Smooth muscle cell (in vitro differentiated cells): ENCODE results near the gene INSM1. TPM values are rescaled to one million over a fixed set of nuclear protein-coding genes. Genes with fewer than 3 reads are reported as not detected.

ENCODE experiments used
- DNase-seq: peaks from one replicate; lab custom pipeline; 2025; ENCODE audit not compliant: unreplicated experiment; lab: John Stamatoyannopoulos, UW
- H2AFZ ChIP-seq: fragments of 200-600 bp; sonication (generic); 2 replicates; pipeline ENCODE4 v1.6.0; 2016; ENCODE audit warnings: antibody characterized with exemption, low read depth, mild to moderate bottlenecking
- H3F3A ChIP-seq: fragments of 200-600 bp; sonication (generic); 2 replicates; pipeline ENCODE4 v1.6.0; 2017; ENCODE audit warnings: antibody characterized with exemption, low read depth
- H3K27ac ChIP-seq: fragments of 200-600 bp; sonication (generic); 2 replicates; pipeline ENCODE4 v1.5.1; 2016; ENCODE audit warnings: low read depth, mild to moderate bottlenecking
- H3K27me3 ChIP-seq: fragments of 200-600 bp; sonication (generic); 2 replicates; pipeline ENCODE4 v1.6.1; 2016; ENCODE audit warnings: low read depth, mild to moderate bottlenecking
- H3K36me3 ChIP-seq: fragments of 200-600 bp; sonication (generic); 2 replicates; pipeline ENCODE4 v1.5.1; 2016; ENCODE audit warnings: low read depth
- H3K4me1 ChIP-seq: fragments of 200-600 bp; sonication (generic); 2 replicates; pipeline ENCODE4 v1.5.1; 2016; ENCODE audit warnings: low read depth
- H3K4me2 ChIP-seq: fragments of 200-600 bp; sonication (generic); 2 replicates; pipeline ENCODE4 v1.6.0; 2016; ENCODE audit warnings: mild to moderate bottlenecking
- H3K4me3 ChIP-seq: fragments of 200-600 bp; sonication (generic); 2 replicates; pipeline ENCODE4 v1.5.1; 2016; ENCODE audit warnings: mild to moderate bottlenecking
- H3K79me2 ChIP-seq: fragments of 200-600 bp; sonication (generic); 2 replicates; pipeline ENCODE4 v1.6.0; 2016; ENCODE audit warnings: low read depth, mild to moderate bottlenecking
- H3K9ac ChIP-seq: fragments of 200-600 bp; sonication (generic); 2 replicates; pipeline ENCODE4 v1.6.0; 2016; ENCODE audit warnings: low read depth
- H3K9me3 ChIP-seq: fragments of 200-600 bp; sonication (generic); replicated peaks from 2 replicates; pipeline ENCODE4 v1.5.1; 2016; ENCODE audit warnings: low read depth
- H4K20me1 ChIP-seq: fragments of 200-600 bp; sonication (generic); 2 replicates; pipeline ENCODE4 v1.6.0; 2016; ENCODE audit warnings: low read depth
- WGBS: methylation state at CpG from one replicate; pipeline ENCODE4 v1.1.7; 2016; ENCODE audit warnings: low lambda C conversion rate; 5-methylcytosine and 5-hydroxymethylcytosine counted together
- polyA plus RNA-seq: library from polyadenylated mRNA; unstranded; fragments of >200 nt; fragmentation: Nextera tagmentation; extraction: Ambion mirVana; gene quantifications from 2 replicates; pipeline ENCODE4 v1.2.1, GENCODE V29; 2016
- total RNA-seq: library from RNA; depleted of rRNA; stranded (reverse); fragments of >200 nt; gene quantifications from 2 replicates; pipeline ENCODE4 v1.2.3, GENCODE V29; 2014
- TF ChIP-seq, protein P1 (sequence below): fragments of 200-600 bp; sonication (generic); IDR thresholded peaks from 2 replicates; pipeline ENCODE4 v1.5.1; 2017; ENCODE audit warnings: borderline replicate concordance, mild to moderate bottlenecking, antibody characterized with exemption; ENCODE audit not compliant: insufficient read depth, poor library complexity, severe bottlenecking

Gene INSM1
- total and polyA plus RNA-seq, 2 experiments from 2014 or later, result not detected

DNA sequence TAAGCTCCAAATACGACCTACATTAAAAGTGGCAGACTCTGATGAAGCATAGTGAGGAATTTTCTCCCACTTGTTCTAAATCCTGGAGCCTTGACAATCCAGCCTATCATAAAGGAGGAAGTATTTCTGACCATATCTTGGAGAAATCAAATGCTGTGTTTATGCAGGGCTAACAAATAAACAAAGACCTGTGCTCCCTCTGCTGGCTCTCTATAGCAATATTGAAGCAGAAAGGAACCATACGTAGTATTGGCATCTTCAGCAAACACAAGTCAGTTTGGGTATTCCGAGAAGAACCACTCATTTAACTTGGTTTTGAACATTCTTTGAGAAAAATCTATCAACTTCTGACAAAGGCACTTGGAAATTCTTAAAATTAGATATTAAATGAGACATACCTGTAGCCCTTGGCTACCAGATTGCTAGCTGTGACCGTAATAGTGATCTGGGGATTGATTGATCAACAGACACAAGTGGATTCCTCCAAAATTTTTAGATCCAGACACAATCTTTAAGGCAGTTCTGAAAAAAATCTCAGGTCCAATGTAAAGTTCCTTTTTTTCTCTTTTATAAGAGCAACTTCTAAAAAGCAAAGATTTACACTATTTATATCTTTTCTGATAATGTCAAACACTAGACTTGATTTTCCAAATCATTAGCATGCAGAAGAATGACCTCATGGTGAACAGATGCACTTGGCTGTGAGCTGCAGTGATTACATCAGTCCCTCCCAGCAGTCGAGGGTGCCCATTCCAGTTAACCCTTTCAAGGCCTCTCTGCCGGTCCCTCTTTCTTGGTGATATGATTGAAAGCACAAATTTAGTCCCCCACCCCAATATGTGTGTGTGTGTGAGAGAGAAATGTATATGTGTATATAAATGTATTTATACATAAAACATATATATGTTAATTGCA lies 40.2 kb downstream of the INSM1 start:
- Histone ChIP-seq H3K9me3 (no peaks in the 10 kb centered on the region), H3K27ac (no peak overlapping the region), H3K36me3 (no peaks in the 10 kb centered on the region), H3K4me2 (no peak overlapping the region), H3F3A (no peaks in the 10 kb centered on the region), H3K9ac (no peak overlapping the region), H3K4me1 (peaks cover 37% of the 10 kb centered on the region), H2AFZ (no peak overlapping the region), H3K4me3 (no peak overlapping the region), H3K27me3 (no peaks in the 10 kb centered on the region), H3K79me2 (no peaks in the 10 kb centered on the region), H4K20me1 (no peaks in the 10 kb centered on the region)
- DNase-seq, result no peak
- 51% methylated on average over 6 of the region's 6 CpGs for WGBS
- TF ChIP-seq, protein P1, sequence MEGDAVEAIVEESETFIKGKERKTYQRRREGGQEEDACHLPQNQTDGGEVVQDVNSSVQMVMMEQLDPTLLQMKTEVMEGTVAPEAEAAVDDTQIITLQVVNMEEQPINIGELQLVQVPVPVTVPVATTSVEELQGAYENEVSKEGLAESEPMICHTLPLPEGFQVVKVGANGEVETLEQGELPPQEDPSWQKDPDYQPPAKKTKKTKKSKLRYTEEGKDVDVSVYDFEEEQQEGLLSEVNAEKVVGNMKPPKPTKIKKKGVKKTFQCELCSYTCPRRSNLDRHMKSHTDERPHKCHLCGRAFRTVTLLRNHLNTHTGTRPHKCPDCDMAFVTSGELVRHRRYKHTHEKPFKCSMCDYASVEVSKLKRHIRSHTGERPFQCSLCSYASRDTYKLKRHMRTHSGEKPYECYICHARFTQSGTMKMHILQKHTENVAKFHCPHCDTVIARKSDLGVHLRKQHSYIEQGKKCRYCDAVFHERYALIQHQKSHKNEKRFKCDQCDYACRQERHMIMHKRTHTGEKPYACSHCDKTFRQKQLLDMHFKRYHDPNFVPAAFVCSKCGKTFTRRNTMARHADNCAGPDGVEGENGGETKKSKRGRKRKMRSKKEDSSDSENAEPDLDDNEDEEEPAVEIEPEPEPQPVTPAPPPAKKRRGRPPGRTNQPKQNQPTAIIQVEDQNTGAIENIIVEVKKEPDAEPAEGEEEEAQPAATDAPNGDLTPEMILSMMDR, result peak; percentile 20

DNA sequence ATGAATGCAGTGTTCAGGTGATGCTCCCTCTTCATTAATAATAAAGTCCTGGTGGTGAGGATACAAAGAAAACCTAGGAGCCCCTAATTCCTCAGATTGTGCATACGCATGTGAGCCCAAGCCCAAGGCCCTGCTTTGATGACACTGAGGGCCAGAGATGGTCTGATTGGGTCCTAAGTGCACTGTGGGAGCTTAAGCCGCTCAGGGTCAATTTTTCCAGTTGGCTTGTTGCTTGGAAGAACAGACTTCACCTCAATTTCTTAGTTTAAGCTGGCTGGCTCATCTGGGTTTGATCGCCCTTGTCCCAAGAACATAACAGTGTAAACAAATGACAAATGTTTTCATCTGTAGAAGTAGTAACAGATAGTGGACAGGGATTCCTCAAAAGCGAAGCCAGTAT lies 41.4 kb downstream of the INSM1 start:
- Histone ChIP-seq H3K9ac (no peak overlapping the region), H3K4me3 (no peak overlapping the region), H3F3A (no peaks in the 10 kb centered on the region), H3K27me3 (no peaks in the 10 kb centered on the region), H3K27ac (no peak overlapping the region), H2AFZ (no peak overlapping the region), H3K4me2 (no peak overlapping the region), H3K4me1 (peaks cover 46% of the 10 kb centered on the region), H4K20me1 (no peaks in the 10 kb centered on the region), H3K36me3 (no peaks in the 10 kb centered on the region), H3K79me2 (no peaks in the 10 kb centered on the region), H3K9me3 (no peaks in the 10 kb centered on the region)
- TF ChIP-seq, protein P1, result no peak
- 95% methylated on average over 4 of the region's 4 CpGs for WGBS
- DNase-seq, result no peak

DNA sequence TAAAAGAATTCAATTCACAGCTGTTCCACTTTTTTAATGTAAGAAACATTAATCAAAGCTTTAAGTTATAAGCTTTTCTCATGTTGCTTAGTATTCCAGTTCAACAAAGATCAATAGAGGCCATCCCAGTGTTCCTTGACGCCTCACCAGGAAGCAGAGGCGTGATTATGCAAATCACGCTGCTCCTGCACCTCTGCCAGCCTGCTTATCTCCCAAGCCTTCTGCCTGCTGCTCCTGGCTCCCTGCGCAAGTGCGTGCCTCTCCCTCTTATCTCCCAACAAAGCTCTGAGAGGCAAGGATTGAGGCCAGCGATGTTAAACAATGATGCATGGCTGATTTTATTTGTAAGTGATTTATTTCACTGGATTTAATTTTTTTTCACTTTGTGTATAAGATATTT lies 42.8 kb downstream of the INSM1 start:
- no peaks in the 10 kb centered on the region for H3K27me3 ChIP-seq
- no peaks in the 10 kb centered on the region for H3F3A ChIP-seq
- H3K36me3 ChIP-seq, result no peaks in the 10 kb centered on the region
- no peaks in the 10 kb centered on the region for H4K20me1 ChIP-seq
- H3K9ac ChIP-seq, result no peak overlapping the region
- H3K27ac ChIP-seq, result no peak overlapping the region
- H2AFZ ChIP-seq, result no peak overlapping the region
- DNase-seq, result no peak
- no peaks in the 10 kb centered on the region for H3K79me2 ChIP-seq
- TF ChIP-seq, protein P1, result no peak
- 9% methylated on average over 6 of the region's 6 CpGs for WGBS
- no peak overlapping the region for H3K4me2 ChIP-seq
- no peaks in the 10 kb centered on the region for H3K9me3 ChIP-seq
- peaks cover 46% of the 10 kb centered on the region for H3K4me1 ChIP-seq
- no peak overlapping the region for H3K4me3 ChIP-seq
